Left lung (tissue), 10 donors: ENCODE results near the gene GNS. TPM values are rescaled to one million over a fixed set of nuclear protein-coding genes. Genes with fewer than 3 reads are reported as not detected.
A peak's percentile ranks its signal among the peaks of the same experiment; 100 is the strongest.

Experiments used
- ATAC-seq: fragments of 200-7000 bp; cut with Tn5 transposase; one replicate; pipeline ENCODE4 v1.9.1; 2020; ENCODE audit warnings: moderate library complexity
- DNase-seq, 4 donors: peaks; one replicate each; pipeline ENCODE4 v3.0.0-alpha.2; 2013 to 2020
- H3K27ac ChIP-seq, 2 donors: fragments of 200-600 bp; sonication (generic) in 1 of 2; one replicate each; pipeline versions ENCODE4 v1.5.0 to v1.8.0; 2020 to 2021
- H3K27me3 ChIP-seq, 2 donors: fragments of 200-600 bp; sonication (generic) in 1 of 2; one replicate each; pipeline versions ENCODE4 v1.5.0 to v1.8.0; 2020 to 2021
- H3K36me3 ChIP-seq, 2 donors: fragments of 200-600 bp; sonication (generic) in 1 of 2; one replicate each; pipeline versions ENCODE4 v1.5.0 to v1.8.0; 2020 to 2021
- H3K4me1 ChIP-seq, 2 donors: fragments of 200-600 bp; one replicate each; pipeline ENCODE4 v1.8.0; 2021
- H3K4me3 ChIP-seq, 2 donors: fragments of 200-600 bp; sonication (generic) in 1 of 2; one replicate each; pipeline versions ENCODE4 v1.5.0 to v1.8.0; 2020 to 2021; ENCODE audit warnings: mild to moderate bottlenecking in 1 of 2
- H3K9me3 ChIP-seq, 2 donors: fragments of 200-600 bp; sonication (generic) in 1 of 2; one replicate each; pipeline versions ENCODE4 v1.5.0 to v1.8.0; 2020 to 2021
- intact Hi-C, 2 donors: fragments of 100-400 bp; cut with DNase I; formaldehyde crosslinking; loops; one replicate each; pipeline versions ENCODE4 v1.11.2 to v1.14.2; 2022
- polyA plus RNA-seq, 6 donors: library from polyadenylated mRNA; unstranded; fragments of 120-200 nt; gene quantifications; one replicate each; pipeline ENCODE4 v1.2.1, GENCODE V29; 2013; ENCODE audit not compliant: insufficient read length in 6 of 6
- total RNA-seq, 2 donors: library from RNA; stranded (reverse); fragmentation: NEBNext Ultra II Directional; extraction: Animal tissue kit (Norgen Biotek cat#: 25700); gene quantifications; one replicate each; pipeline ENCODE4 v1.2.1, GENCODE V29; 2021
- TF ChIP-seq, protein P1 (sequence below), 2 donors: fragments of 200-600 bp; sonication (generic) in 1 of 2; IDR thresholded peaks; one replicate each; pipeline versions ENCODE4 v1.5.0 to v1.8.0; 2021; ENCODE audit warnings: antibody characterized with exemption in 2 of 2
- donor health status: DM: no; HTN: yes; CAD: no.
- donor health status: DM: no; HTN: no; CAD: no.

Gene GNS
- total and polyA plus RNA-seq, 8 donors = 77.3 to 196 (median 96.0) TPM

DNA sequence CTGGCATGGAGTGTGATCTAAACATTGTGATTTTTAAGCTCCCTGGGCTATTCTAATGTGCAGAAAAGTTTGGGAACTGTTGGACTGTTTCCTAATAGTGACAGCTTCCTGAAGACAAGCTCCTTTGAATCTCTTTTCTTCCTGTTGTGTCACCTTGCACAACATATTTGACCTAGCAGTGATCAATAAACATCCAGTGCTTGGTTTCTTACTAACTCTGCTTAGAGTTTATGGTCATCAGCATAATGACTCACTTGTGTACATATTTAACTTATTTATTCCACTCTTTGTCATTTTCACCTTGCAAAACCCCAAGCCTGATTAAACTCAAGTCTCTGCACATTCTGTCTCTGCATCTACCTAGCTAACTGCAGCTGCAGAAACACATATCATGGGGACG lies 38.0 kb upstream of the GNS start:
- no peak for ATAC-seq
- intact Hi-C loops = no loop called here
- TF ChIP-seq, protein P1, sequence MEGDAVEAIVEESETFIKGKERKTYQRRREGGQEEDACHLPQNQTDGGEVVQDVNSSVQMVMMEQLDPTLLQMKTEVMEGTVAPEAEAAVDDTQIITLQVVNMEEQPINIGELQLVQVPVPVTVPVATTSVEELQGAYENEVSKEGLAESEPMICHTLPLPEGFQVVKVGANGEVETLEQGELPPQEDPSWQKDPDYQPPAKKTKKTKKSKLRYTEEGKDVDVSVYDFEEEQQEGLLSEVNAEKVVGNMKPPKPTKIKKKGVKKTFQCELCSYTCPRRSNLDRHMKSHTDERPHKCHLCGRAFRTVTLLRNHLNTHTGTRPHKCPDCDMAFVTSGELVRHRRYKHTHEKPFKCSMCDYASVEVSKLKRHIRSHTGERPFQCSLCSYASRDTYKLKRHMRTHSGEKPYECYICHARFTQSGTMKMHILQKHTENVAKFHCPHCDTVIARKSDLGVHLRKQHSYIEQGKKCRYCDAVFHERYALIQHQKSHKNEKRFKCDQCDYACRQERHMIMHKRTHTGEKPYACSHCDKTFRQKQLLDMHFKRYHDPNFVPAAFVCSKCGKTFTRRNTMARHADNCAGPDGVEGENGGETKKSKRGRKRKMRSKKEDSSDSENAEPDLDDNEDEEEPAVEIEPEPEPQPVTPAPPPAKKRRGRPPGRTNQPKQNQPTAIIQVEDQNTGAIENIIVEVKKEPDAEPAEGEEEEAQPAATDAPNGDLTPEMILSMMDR (IDR thresholded peaks at IDR 0.05) = no peak

DNA sequence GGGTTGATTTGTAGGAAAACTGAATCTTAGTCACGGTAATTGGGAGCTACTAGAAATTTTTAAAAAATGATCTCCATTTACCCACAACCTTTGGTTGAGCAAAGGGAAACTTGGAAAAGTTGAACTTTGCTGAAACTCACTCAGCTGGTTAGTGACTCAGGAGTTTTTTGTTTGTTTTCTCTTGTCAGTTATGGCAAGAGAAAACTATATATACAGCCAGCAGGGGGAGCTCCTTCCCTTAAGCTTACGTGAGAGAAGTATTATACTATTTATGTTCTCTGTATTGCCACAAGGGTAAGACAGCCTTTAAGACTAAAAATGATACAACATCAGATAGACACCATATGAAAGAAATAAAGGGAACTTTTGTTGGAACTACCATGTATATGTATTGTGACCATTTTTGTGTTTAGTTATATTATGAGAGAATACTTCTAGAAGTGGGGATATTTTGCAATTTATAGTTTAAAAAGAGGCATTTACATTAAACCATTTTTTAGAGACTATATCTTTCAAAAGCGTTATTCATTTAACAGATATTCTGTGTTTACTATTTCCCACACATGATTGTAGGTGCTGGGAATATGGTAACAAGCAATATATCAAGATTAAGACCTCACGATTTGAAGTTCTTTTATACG lies 37.1 kb upstream of the GNS start:
- Histone ChIP-seq H3K4me1 (peaks cover 0 to 17% of the 10 kb centered on the region in 2 donors), H3K4me3 (no peak overlapping the region), H3K36me3 (no peaks in the 10 kb centered on the region), H3K27me3 (no peaks in the 10 kb centered on the region), H3K27ac (no peak overlapping the region), H3K9me3 (no peaks in the 10 kb centered on the region)
- peak; percentile 96 for ATAC-seq
- intact Hi-C loops = no loop called here
- DNase-seq = peak in 2 of 4 donors; percentile 72 to 89
- TF ChIP-seq, protein P1 (IDR thresholded peaks at IDR 0.05) = peak; percentile 81 to 85

More for the DNA sequence above, 38.0 kb upstream of the GNS start:
- Histone ChIP-seq H3K4me3 (no peak overlapping the region), H3K36me3 (no peaks in the 10 kb centered on the region), H3K9me3 (no peaks in the 10 kb centered on the region), H3K27ac (no peak overlapping the region), H3K27me3 (no peaks in the 10 kb centered on the region), H3K4me1 (peaks cover 0 to 17% of the 10 kb centered on the region in 2 donors)
- DNase-seq = no peak

- H3K4me3 ChIP-seq = no peak overlapping the region
- ATAC-seq (no peak), DNase-seq (no peak)
- TF ChIP-seq, protein P1 (IDR thresholded peaks at IDR 0.05) = no peak
- intact Hi-C loops = no loop called here
- no peaks in the 10 kb centered on the region for H3K27me3 ChIP-seq
- H3K36me3 ChIP-seq = no peaks in the 10 kb centered on the region
- H3K4me1 ChIP-seq = peaks cover 0 to 7% of the 10 kb centered on the region in 2 donors
- no peaks in the 10 kb centered on the region for H3K9me3 ChIP-seq
- H3K27ac ChIP-seq = no peak overlapping the region
Observed at GRCh38 chr12:64794305-64794704, 35.1 kb upstream of the GNS start.

DNA sequence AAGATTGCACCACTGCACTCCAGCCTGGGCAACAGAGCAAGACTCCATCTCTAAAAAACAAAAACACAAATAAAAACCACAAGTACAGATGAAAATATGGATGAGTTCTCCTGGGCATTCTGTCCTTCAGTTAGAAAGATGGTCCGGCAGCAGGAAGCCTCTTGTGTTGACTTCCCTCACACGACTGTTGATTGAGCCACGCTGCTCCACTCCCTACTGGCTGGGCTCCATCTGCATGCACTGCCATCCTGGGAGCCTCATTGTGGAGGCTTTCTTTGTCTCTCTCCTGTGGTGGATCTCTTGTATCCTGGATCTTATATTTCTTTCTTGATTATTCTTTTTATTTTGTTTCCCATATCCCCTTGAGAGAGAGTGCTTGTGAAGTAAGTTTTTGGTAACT lies 34.4 kb upstream of the GNS start:
- no peaks in the 10 kb centered on the region for H3K27me3 ChIP-seq
- DNase-seq = no peak
- no peaks in the 10 kb centered on the region for H3K9me3 ChIP-seq
- peak; percentile 20 for ATAC-seq
- H3K27ac ChIP-seq = no peak overlapping the region
- intact Hi-C loops = no loop called here
- peaks cover 0 to 7% of the 10 kb centered on the region in 2 donors for H3K4me1 ChIP-seq
- H3K4me3 ChIP-seq = no peak overlapping the region
- no peaks in the 10 kb centered on the region for H3K36me3 ChIP-seq
- TF ChIP-seq, protein P1 (IDR thresholded peaks at IDR 0.05) = no peak

- TF ChIP-seq, protein P1 (IDR thresholded peaks at IDR 0.05) = no peak
- no peaks in the 10 kb centered on the region for H3K27me3 ChIP-seq
- no peak overlapping the region for H3K27ac ChIP-seq
- H3K9me3 ChIP-seq = no peaks in the 10 kb centered on the region
- H3K4me1 ChIP-seq = peaks cover 0 to 7% of the 10 kb centered on the region in 2 donors
- no peaks in the 10 kb centered on the region for H3K36me3 ChIP-seq
- intact Hi-C loops = no loop called here
- no peak overlapping the region for H3K4me3 ChIP-seq
- ATAC-seq = no peak
- no peak for DNase-seq
Observed at GRCh38 chr12:64792128-64792527, 32.9 kb upstream of the GNS start.
